T-helper 1 cell treated with Interleukin-12 subunit alpha and Interleukin-12 subunit beta and Interleukin-4 antibody, amounts not matched to agents 30 ng/mL and 1 ng/mL, for 36 hours (primary cell): ENCODE measurements around the gene SPATA4. TPM values are rescaled to one million over a fixed set of nuclear protein-coding genes. Genes with fewer than 3 reads are reported as not detected.

Experiments used
- intact Hi-C: fragments of 100-400 bp; cut with micrococcal nuclease; formaldehyde crosslinking; loops from one replicate; pipeline ENCODE4 v1.15.1; 2024
- total RNA-seq: library from RNA; stranded (reverse); gene quantifications from 2 replicates; pipeline ENCODE4 v1.2.3, GENCODE V29; 2022

Gene SPATA4
- total RNA-seq, 1 donor from 2014 or later: not detected

- intact Hi-C loops: loop anchor here (10.0 kb wide), 1 partner anchor 1667 kb away; the partner anchor contains the start of gene HPGD
These were observed 3.4 kb downstream of the SPATA4 start for GRCh38 chr4:176191974-176192373.

- intact Hi-C loops: loop anchor here (10.0 kb wide), 1 partner anchor 1665 kb away; the partner anchor contains the start of gene HPGD
These were observed 5.2 kb downstream of the SPATA4 start for GRCh38 chr4:176189891-176190795.

GRCh38 chr4:176188654-176189053, 6.7 kb downstream of the SPATA4 start:
- intact Hi-C loops: no loop called here

GRCh38 chr4:176187624-176188023, 7.8 kb downstream of the SPATA4 start:
- intact Hi-C loops: no loop called here

- intact Hi-C loops: no loop called here
These were observed 8.6 kb downstream of the SPATA4 start for GRCh38 chr4:176186671-176187395.

- intact Hi-C loops: no loop called here
These were observed 9.3 kb downstream of the SPATA4 start for GRCh38 chr4:176186067-176186466.

GRCh38 chr4:176185051-176185450, 10.3 kb downstream of the SPATA4 start:
- intact Hi-C loops: no loop called here

- intact Hi-C loops: no loop called here
These were observed 32.3 kb downstream of the SPATA4 start for GRCh38 chr4:176163041-176163440.

GRCh38 chr4:176156656-176157055, 38.7 kb downstream of the SPATA4 start:
- intact Hi-C loops: no loop called here

GRCh38 chr4:176153124-176153523, 42.3 kb downstream of the SPATA4 start:
- intact Hi-C loops: no loop called here

GRCh38 chr4:176150704-176151103, 44.7 kb downstream of the SPATA4 start:
- intact Hi-C loops: loop anchor here (1.0 kb wide), 2 partner anchors 127 to 191 kb away; no protein-coding TSS in a partner anchor

GRCh38 chr4:176150356-176150682, 45.1 kb downstream of the SPATA4 start:
- intact Hi-C loops: loop anchor here (1.0 kb wide), 2 partner anchors 127 to 191 kb away; no protein-coding TSS in a partner anchor

GRCh38 chr4:176149680-176150355, 45.6 kb downstream of the SPATA4 start:
- intact Hi-C loops: loop anchor here (1.0 kb wide), 2 partner anchors 127 to 191 kb away; no protein-coding TSS in a partner anchor

- intact Hi-C loops: no loop called here
These were observed 53.1 kb downstream of the SPATA4 start for GRCh38 chr4:176142253-176142652.

- intact Hi-C loops: no loop called here
These were observed 55.9 kb downstream of the SPATA4 start for GRCh38 chr4:176139518-176139917.

- intact Hi-C loops: no loop called here
These were observed 57.8 kb downstream of the SPATA4 start for GRCh38 chr4:176137631-176138030.

- intact Hi-C loops: no loop called here
These were observed 60.7 kb downstream of the SPATA4 start for GRCh38 chr4:176134670-176135069.
